Endothelial cell of umbilical vein (primary cell): ENCODE results near the gene CAMTA1. TPM values are rescaled to one million over a fixed set of nuclear protein-coding genes. Genes with fewer than 3 reads are reported as not detected.

Experiments
- BruUV-seq: library from RNA; stranded (reverse); fragments of 400-500 nt; replicated peaks from 2 replicates; lab custom pipeline; 2021; lab: Mats Ljungman, UMichigan
- CTCF ChIA-PET: fragments of 300-600, 350-600 bp; sonication (Branson Sonifier 250); formaldehyde crosslinking; loops from one replicate; lab custom pipeline; 2021; ENCODE audit warnings: antibody characterized with exemption, inconsistent platforms; lab: Charles Lee
- POLR2A ChIA-PET: fragments of 300-600, 350-600 bp; sonication (Branson Sonifier 250); formaldehyde crosslinking; loops from one replicate; lab custom pipeline; 2021; ENCODE audit warnings: antibody characterized with exemption, inconsistent platforms; lab: Charles Lee
- DNase-seq: peaks from one replicate; pipeline ENCODE4 v3.0.0-alpha.2; 2011; ENCODE audit warnings: low read depth, low spot score
- FAIRE-seq: peaks from 2 replicates; lab custom pipeline; 2011; peaks lifted over from hg19 to GRCh38; lab: Jason Lieb, UNC
- H2AFZ ChIP-seq: 2 replicates; pipeline ENCODE4 v1.6.0; 2012; ENCODE audit warnings: low read depth, low read length, control low read depth, inconsistent platforms
- H3K27ac ChIP-seq: 2 replicates; pipeline ENCODE4 v1.5.1; 2011; ENCODE audit warnings: low read depth, mild to moderate bottlenecking, control low read depth, low read length, moderate library complexity; ENCODE audit not compliant: insufficient read depth
- H3K27me3 ChIP-seq, 2 experiments: 2 replicates each; pipeline versions ENCODE4 v1.6.0 to v1.6.1; 2011; ENCODE audit warnings: low read length in 2 of 2, mixed read lengths in 1 of 2; ENCODE audit not compliant: control insufficient read depth in 2 of 2, insufficient read depth in 2 of 2
- H3K36me3 ChIP-seq, 2 experiments: 2 replicates in 1 of 2; 3 replicates in 1 of 2; pipeline ENCODE4 v1.5.1; 2011; ENCODE audit warnings: low read length in 2 of 2, mild to moderate bottlenecking in 1 of 2, moderate library complexity in 1 of 2; ENCODE audit not compliant: control insufficient read depth in 2 of 2, insufficient read depth in 2 of 2; ENCODE audit errors: extremely low read depth in 1 of 2
- H3K4me1 ChIP-seq: 3 replicates; pipeline ENCODE4 v1.5.1; 2011; ENCODE audit warnings: mild to moderate bottlenecking, low read length; ENCODE audit not compliant: control insufficient read depth, insufficient read depth; ENCODE audit errors: extremely low read depth
- H3K4me2 ChIP-seq: 2 replicates; pipeline ENCODE4 v1.6.1; 2011; ENCODE audit warnings: low read length, control low read depth, mixed read lengths; ENCODE audit not compliant: insufficient read depth
- H3K4me3 ChIP-seq, 3 experiments: fragments of 200-600 bp in 1 of 3; sonication (generic), shearing (Covaris generic) in 1 of 3; replicated peaks in 1 of 3; 2 replicates each; pipeline ENCODE4 v1.5.1; 2011 to 2016; ENCODE audit warnings: control low read depth in 3 of 3, low read length in 3 of 3, mild to moderate bottlenecking in 2 of 3, inconsistent platforms in 1 of 3, low read depth in 1 of 3, moderate library complexity in 1 of 3; ENCODE audit not compliant: insufficient read depth in 1 of 3
- H3K79me2 ChIP-seq: 2 replicates; pipeline ENCODE4 v1.6.0; 2012; ENCODE audit warnings: low read length, inconsistent platforms; ENCODE audit not compliant: control insufficient read depth, insufficient read depth
- H3K9ac ChIP-seq: replicated peaks from 2 replicates; pipeline ENCODE3; 2011; ENCODE audit warnings: low read length, control low read depth; ENCODE audit not compliant: insufficient read depth; ENCODE audit errors: extremely low read depth
- H3K9me1 ChIP-seq: replicated peaks from 3 replicates; pipeline ENCODE4 v1.6.0; 2011; ENCODE audit warnings: mild to moderate bottlenecking, low read length; ENCODE audit not compliant: control insufficient read depth, insufficient read depth; ENCODE audit errors: extremely low read depth
- H3K9me3 ChIP-seq: replicated peaks from 2 replicates; pipeline ENCODE4 v1.5.1; 2012; ENCODE audit warnings: low read length, inconsistent platforms; ENCODE audit not compliant: control insufficient read depth, insufficient read depth
- H4K20me1 ChIP-seq: replicated peaks from 2 replicates; pipeline ENCODE3; 2011; ENCODE audit warnings: mild to moderate bottlenecking, low read length; ENCODE audit not compliant: control insufficient read depth, insufficient read depth; ENCODE audit errors: extremely low read depth
- CTCF ChIP-seq, 2 donors: IDR thresholded peaks; 1 replicate in 1 of 2; 2 replicates in 1 of 2; pipeline ENCODE4 v1.5.1; 2011; ENCODE audit warnings: low read length in 2 of 2, mild to moderate bottlenecking in 2 of 2, moderate library complexity in 2 of 2, control low read depth in 1 of 2, inconsistent platforms in 1 of 2, low read depth in 1 of 2; ENCODE audit not compliant: insufficient read depth in 1 of 2; ENCODE audit errors: extremely low read depth in 1 of 2
- EZH2 ChIP-seq: IDR thresholded peaks from 2 replicates; pipeline ENCODE4 v1.6.1; 2012; ENCODE audit warnings: borderline replicate concordance, low read depth, mild to moderate bottlenecking, moderate library complexity, low read length, inconsistent platforms; ENCODE audit not compliant: severe bottlenecking
- FOS ChIP-seq: IDR thresholded peaks from 2 replicates; pipeline ENCODE4 v1.6.1; 2011; ENCODE audit warnings: mild to moderate bottlenecking, low read length, moderate library complexity, borderline replicate concordance; ENCODE audit not compliant: insufficient read depth
- JUN ChIP-seq: IDR thresholded peaks from 2 replicates; pipeline ENCODE4 v1.6.1; 2011; ENCODE audit warnings: borderline replicate concordance, low read depth; ENCODE audit not compliant: insufficient read length, insufficient read depth
- MAX ChIP-seq: IDR thresholded peaks from 2 replicates; pipeline ENCODE4 v1.6.1; 2011; ENCODE audit not compliant: insufficient read depth, insufficient read length
- MYC ChIP-seq: IDR thresholded peaks from one replicate; pipeline ENCODE4 v1.6.1; 2011; ENCODE audit warnings: mild to moderate bottlenecking, low read depth, low read length
- POLR2A ChIP-seq: IDR thresholded peaks from 2 replicates; pipeline ENCODE4 v1.6.1; 2012; ENCODE audit warnings: low read depth, mild to moderate bottlenecking, control low read depth, low read length
- dilution Hi-C: fragments of 300-500 bp; cut with MboI; formaldehyde crosslinking; loops from one replicate; pipeline ENCODE4 v1.15.0; 2019; ENCODE audit warnings: low sequenced_read_pairs; ENCODE audit not compliant: extremely low pct_ligation_motif_present
- intact Hi-C: fragments of 100-400 bp; cut with micrococcal nuclease; formaldehyde crosslinking; loops from one replicate; pipeline ENCODE4 v1.10.0; 2022
- polyA plus RNA-seq, 4 experiments: library from polyadenylated mRNA; depleted of rRNA in 3 of 4; stranded (reverse) in 3 of 4; unstranded in 1 of 4; fragments of >200 nt; gene quantifications; 2 replicates each; pipeline versions ENCODE4 v1.2.1 to v1.2.3, GENCODE V29; 2011 to 2012; ENCODE audit warnings: missing spikeins in 1 of 4
- total RNA-seq: library from RNA; stranded (reverse); gene quantifications from 2 replicates; pipeline ENCODE4 v1.2.3, GENCODE V29; 2021

The CAMTA1 gene
- total and polyA plus RNA-seq, 2 donors (not counting 3 experiments of a cell fraction or from before 2014, with no cell fraction given): 50.8 to 92.7 TPM

DNA sequence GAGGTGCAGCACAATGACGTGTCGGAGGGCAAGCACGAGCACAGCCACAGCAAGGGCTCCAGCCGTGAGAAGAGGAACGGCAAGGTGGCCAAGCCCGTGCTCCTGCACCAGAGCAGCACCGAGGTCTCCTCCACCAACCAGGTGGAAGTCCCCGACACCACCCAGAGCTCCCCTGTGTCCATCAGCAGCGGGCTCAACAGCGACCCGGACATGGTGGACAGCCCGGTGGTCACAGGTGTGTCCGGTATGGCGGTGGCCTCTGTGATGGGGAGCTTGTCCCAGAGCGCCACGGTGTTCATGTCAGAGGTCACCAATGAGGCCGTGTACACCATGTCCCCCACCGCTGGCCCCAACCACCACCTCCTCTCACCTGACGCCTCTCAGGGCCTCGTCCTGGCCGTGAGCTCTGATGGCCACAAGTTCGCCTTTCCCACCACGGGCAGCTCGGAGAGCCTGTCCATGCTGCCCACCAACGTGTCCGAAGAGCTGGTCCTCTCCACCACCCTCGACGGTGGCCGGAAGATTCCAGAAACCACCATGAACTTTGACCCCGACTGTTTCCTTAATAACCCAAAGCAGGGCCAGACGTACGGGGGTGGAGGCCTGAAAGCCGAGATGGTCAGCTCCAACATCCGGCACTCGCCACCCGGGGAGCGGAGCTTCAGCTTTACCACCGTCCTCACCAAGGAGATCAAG is 878.3 kb downstream of the CAMTA1 start:
- no TSS peak for BruUV-seq
- POLR2A ChIA-PET: no interaction called here
- CTCF ChIA-PET: interaction anchor here (9.4 kb wide), 1 partner anchor 87 kb away, joined by 674 read pairs; no protein-coding TSS in a partner anchor
- Histone ChIP-seq H3K9me1 (no peaks in the 10 kb centered on the region), H3K4me3 (no peak overlapping the region), H3K27me3 (no peaks in the 10 kb centered on the region), H3K4me1 (no peaks in the 10 kb centered on the region), H3K36me3 (no peaks in the 10 kb centered on the region), H4K20me1 (no peaks in the 10 kb centered on the region), H3K27ac (no peak overlapping the region), H3K9me3 (no peaks in the 10 kb centered on the region), H2AFZ (no peak overlapping the region), H3K4me2 (no peak overlapping the region), H3K79me2 (no peaks in the 10 kb centered on the region), H3K9ac (no peak overlapping the region)
- FAIRE-seq: no peak
- intact Hi-C loops: no loop called here
- TF ChIP-seq POLR2A (no peak), MYC (no peak), MAX (no peak), CTCF (IDR thresholded peaks at IDR 0.05; ENCODE audit: extremely low read depth in 1 of 2, insufficient read depth in 1 of 2, low read depth in 1 of 2, low read length in 2 of 2) (no peak), FOS (no peak), JUN (no peak), EZH2 (no peak)
- DNase-seq: no peak
- dilution Hi-C loops: no loop called here
